B cell (primary cell): ENCODE results near the gene WDR1.

ENCODE experiments used
- CTCF ChIP-seq: fragments of 200-600 bp; IDR thresholded peaks from one replicate; pipeline ENCODE4 v1.8.0; 2022; ENCODE audit warnings: antibody characterized with exemption, mild to moderate bottlenecking
- EZH2 ChIP-seq: IDR thresholded peaks from 2 replicates; pipeline ENCODE4 v1.6.1; 2012; ENCODE audit warnings: borderline replicate concordance, low read depth, mild to moderate bottlenecking, moderate library complexity, low read length; ENCODE audit not compliant: insufficient read depth, poor library complexity, severe bottlenecking

DNA sequence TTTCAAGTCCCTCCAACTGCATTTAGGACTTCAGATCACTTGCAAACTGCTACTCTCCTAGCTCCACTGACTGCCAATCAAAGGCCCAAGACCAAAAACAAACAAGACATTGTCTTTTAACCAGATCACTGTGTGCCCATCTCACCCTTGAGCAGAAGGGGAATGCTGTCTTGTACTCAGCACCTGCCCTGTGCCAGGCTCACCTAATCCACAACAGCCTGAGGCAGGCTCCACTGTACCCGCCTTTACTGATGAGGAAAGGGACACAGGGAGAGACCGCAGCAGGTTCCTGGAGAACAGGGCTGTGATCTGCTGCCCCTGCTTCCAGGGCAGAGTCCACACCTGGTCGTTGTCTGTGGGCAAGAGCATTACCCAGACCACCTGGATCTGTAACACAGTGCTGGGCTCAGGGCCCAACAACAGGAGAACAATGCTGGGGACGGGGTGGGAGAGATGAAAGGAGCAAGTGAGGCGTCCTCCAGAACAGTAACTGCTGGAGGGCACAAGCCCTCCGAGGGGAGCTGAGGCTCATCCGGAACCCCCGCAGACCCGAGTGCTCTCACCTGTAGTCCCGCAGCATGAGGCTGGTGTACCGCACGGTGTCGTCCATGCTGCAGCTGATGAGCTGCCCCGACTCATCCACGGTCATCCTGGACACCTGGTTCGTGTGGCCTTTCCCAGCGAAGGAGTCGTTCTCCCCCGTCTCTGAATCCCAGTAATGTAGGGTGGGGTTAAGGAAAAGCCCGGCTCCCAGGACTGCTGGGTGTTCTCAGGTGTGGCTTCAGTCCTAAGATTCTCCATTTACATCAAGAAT lies 33.9 kb downstream of the WDR1 start:
- no peak for TF ChIP-seq CTCF
- no peak for TF ChIP-seq EZH2
